Neural progenitor cell (in vitro differentiated cells): Measurements from ENCODE around the gene RGS10.

Experiments
- EZH2 ChIP-seq: fragments of 200-600 bp; sonication (generic); IDR thresholded peaks from 2 replicates; pipeline ENCODE4 v1.6.1; 2017; ENCODE audit warnings: antibody characterized with exemption, mild to moderate bottlenecking, moderate library complexity
- TF ChIP-seq, protein P1 (sequence below): fragments of 200-600 bp; sonication (generic); IDR thresholded peaks from 2 replicates; pipeline ENCODE4 v1.5.1; 2017; ENCODE audit warnings: antibody characterized with exemption, mild to moderate bottlenecking

DNA sequence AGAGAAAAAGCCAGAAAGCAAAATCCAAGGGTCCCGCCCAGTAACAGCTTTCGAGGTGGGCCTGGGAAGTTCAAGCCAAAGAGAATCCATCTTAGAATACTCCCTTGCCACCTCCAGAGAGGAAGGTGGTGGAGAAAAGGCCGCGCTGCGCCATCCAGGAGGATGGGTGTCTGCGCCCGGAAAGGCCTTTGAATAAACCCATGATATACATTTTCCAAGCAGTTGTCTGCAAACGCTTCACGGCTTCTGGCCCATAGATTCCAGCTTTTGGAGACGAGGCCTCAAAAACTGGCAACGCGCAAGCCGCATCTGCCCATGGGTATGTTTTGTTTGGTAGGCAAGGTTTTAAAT, 17.8 kb downstream of the RGS10 start:
- TF ChIP-seq, protein P1, sequence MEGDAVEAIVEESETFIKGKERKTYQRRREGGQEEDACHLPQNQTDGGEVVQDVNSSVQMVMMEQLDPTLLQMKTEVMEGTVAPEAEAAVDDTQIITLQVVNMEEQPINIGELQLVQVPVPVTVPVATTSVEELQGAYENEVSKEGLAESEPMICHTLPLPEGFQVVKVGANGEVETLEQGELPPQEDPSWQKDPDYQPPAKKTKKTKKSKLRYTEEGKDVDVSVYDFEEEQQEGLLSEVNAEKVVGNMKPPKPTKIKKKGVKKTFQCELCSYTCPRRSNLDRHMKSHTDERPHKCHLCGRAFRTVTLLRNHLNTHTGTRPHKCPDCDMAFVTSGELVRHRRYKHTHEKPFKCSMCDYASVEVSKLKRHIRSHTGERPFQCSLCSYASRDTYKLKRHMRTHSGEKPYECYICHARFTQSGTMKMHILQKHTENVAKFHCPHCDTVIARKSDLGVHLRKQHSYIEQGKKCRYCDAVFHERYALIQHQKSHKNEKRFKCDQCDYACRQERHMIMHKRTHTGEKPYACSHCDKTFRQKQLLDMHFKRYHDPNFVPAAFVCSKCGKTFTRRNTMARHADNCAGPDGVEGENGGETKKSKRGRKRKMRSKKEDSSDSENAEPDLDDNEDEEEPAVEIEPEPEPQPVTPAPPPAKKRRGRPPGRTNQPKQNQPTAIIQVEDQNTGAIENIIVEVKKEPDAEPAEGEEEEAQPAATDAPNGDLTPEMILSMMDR: no peak
- no peak for TF ChIP-seq EZH2
